NCI-H226 (cell line): ENCODE data around the gene NFX1.
"Not testable (repeated sequence)": the region's sequence is repeated elsewhere in the genome, so short reads cannot be mapped to it uniquely, and the experiment has no call there.

Experiments
- DNase-seq: peaks from one replicate; pipeline ENCODE4 v3.0.0-alpha.2; 2015

The NFX1 gene

DNA sequence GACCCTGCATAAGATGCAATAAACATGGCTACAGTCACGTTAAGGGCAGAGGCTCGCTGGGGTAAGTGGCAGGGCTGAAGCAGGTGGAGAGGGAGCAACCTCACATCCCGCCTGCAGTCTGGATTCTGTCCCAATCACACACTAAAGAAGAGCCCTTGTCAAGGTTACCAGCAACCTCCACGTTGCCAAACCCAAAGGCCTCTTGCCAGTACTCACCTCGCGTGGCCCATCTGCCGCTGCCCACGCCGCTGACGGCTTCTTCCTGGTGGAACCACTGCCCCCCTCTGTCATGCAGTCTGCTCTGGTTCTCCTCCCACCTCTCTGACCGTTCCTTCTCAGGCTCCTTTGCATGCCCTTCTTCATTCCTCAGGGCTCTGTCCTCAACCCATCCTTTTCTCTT, 103.3 kb downstream of the NFX1 start:
- DNase-seq: no peak

DNA sequence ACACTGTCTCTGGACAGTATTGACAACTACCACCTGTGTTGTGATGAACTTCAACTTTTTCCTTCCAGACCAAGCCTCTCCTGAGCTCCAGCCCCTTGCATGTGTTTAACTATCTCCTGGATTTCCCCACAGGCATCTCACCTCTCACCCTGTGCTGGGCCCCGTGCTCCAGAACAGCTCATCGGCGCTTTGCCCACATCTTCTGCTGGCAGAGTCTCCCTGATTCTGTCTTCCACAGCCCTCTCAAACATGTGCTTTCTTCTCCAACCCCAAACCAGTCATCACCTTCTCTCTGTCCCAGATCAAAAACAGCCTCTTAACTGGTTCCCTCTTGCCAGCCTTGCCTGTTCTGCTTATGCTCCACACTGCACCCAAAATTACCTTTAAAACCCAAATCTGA, 103.7 kb downstream of the NFX1 start:
- not testable (repeated sequence) for DNase-seq

- DNase-seq: not testable (repeated sequence)
These were observed 105.0 kb downstream of the NFX1 start for GRCh38 chr9:33395159-33395879.

DNA sequence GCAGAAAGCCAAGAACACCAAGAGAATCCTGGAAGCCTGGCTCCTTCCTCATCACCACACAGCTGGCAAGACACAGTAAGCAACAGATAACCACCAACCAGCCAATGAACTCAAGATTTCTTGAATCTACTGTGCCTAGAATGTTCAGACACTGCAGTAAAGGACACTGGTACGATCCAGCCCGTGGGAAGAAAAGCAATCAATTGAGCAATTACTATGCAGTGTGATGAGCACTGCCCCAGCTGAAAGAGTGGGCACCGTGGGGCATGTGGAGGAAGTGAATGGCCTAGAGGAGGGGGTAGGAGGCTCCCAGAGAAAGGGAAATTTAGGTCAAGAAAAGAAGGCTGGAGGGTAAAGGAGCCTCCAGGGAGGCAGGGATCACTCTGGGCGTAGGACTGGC, 107.5 kb downstream of the NFX1 start:
- not testable (repeated sequence) for DNase-seq

DNA sequence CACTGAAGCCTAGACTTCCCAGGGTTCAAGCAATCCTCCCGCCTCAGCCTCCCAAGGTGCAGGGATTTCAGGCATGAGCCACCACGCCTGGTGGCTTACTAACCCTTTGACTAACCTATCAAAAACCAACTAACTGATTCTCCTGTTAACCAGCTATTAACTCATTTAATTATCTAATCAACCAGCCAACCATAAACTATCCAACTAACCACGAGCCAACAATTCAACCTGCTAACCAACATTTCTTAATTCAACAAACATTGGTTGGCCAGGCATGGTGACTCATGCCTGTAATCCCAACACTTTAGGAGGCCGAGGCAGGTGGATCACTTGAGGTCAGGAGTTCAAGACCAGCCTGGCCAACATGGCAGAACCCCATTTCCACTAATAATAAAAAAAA, 108.7 kb downstream of the NFX1 start:
- DNase-seq: not testable (repeated sequence)

DNA sequence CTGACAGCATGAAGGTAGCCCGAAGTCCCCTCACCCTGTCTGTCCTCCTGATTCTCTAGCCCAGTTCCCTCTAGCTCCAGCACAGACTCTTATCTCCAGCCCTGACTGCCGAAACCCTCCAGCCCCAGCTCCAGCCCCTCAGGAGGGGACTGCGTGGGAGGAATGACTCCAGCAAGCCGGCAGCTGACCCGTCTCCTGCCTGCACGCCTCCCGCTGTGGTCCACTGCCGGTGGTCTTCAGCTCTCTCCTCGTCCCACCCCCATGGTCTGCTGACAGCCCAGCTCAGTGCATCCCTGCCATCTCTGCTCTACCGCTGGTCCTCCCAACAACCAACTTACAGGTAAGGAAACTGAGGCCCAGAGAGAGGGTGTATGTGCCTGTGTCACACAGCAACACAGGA, 111.5 kb downstream of the NFX1 start:
- not testable (repeated sequence) for DNase-seq

DNA sequence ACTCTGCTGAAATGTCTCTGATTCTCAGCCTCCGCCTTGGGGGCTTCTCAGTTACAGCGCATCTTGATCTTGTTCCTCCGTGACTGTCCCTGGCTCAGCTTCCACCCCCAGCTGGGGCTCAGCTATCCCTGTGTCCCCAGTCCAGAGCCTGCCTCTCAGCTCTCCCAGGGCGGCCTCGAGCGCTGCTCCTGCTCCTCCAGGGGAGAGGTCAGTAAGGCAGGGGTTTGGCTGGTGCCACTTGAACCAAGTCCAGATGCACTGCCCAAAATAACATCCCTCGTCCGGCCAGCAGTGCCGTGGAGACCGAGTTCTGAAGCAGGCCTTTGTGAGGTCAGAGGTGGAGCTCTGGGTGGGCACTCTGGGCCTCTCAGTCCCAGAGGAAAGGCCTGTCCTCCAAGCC, 112.1 kb downstream of the NFX1 start, which contains the start of gene AQP7:
TSS of gene AQP7 (minus strand) at position 198 of the 400 bp plus-strand sequence. CDS start 1,306 bp downstream, outside the sequence.
- not testable (repeated sequence) for DNase-seq

DNA sequence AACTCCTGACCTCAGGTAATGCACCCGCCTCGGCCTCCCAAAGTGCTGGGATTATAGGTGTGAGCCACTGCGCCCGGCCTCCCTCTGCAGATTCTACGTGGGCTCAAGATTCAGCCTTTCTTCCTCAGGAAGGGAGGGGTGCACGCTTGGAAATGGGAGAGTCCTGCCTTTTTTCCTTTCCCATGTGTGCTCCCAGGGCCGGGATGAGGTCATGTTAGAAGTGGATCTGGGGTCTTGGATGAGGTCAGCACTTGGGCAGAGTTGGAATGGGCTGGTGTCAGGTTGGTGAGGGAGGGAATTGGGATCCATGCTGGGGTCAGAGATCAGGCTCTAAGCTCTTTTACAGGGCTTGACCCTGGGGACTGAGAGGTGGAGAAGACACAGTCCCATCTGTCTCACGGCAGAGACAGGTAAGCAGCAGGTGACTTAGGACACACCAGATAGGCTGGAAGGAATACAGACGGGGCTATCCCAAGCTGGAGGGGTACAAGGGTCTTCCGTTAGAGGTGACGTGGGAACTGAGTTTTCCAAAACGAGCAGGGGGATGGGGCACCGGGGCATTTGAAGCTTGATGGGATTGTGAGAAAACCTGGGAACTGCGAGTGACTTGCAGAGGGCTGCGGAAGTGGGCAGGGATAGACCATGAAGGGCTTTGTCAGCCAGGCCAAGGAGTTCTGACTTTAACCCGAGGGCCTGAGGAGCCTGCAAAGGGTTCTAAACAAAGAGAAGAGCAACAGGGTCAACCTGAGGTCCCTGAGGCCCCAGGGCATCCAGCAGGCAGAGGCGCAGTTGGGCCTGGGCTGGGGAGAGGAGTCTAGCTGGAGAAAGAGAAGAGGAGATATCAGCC, 113.8 kb downstream of the NFX1 start:
- DNase-seq: no peak

- DNase-seq: no peak
These were observed 114.6 kb downstream of the NFX1 start for GRCh38 chr9:33404788-33405362.

- DNase-seq: no peak
These were observed 116.7 kb downstream of the NFX1 start for GRCh38 chr9:33407061-33407460.

DNA sequence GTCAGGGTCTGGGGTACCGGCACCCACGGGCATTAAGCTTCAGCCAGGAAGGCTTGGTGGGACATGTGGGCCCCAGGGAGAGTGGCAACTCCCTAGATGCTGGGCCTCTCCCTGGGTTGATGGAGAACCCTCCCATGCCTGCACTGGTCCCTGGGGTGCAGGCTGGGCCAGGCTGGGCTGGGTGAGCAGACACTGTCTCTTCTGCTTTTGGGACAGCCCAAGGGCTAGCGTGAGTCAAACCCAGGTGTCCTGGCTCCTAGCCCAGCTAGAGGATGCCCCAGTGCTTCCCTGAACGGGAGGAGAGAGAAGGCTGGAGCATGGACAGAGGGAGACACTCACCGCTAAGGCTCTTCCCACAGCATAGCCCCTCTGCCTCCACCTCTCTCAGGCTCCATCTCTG, 117.8 kb downstream of the NFX1 start:
- DNase-seq: no peak

DNA sequence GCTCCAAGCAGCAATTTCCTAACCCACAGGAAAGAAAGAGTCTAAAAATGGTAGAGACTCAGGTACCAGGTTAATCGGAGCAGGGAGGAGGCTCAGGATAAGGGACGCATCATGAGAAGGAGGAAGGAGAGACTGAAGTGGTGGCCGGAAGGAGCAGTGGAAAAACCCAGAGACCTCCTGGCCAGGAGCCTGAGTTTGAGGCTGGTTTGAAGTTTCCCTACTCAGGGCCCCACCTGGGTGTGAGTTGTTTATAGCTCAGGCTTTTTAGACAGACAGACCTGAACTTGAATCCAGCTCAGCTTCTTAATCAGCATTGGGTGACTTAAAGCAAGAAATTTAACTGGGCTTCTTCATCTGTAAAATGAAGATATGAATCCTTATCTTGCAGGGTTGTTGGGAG, 124.0 kb downstream of the NFX1 start:
- no peak for DNase-seq

- DNase-seq: no peak
These were observed 124.7 kb downstream of the NFX1 start for GRCh38 chr9:33414889-33415500.

DNA sequence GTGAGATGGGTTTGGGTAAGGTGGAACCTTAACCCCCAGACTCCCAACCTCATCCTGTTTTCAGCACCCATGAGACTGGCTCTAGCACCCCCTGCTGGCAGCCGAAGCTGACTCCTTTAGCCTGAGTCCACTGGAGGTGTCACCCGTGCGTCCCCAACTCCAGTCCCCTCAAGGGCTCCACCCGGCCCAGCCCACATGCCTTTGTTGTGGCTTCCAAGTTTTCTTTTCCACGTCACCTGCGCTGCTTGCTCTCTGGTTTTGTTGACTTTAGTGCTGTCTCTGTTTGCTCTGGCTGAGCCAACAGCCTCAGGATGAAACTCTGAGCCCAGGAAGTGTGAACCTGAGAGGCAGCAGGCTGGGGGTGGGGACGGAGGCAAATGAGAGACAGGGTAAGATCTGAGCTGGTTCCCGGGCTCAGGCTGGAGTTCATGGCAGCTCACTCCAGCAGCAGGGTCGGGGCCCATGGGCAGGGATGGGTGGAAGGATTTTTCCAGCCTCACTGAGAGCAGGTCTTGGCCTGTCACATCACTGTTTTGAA, 125.3 kb downstream of the NFX1 start:
- no peak for DNase-seq

GRCh38 chr9:33416996-33417395, 126.7 kb downstream of the NFX1 start:
- DNase-seq: no peak

GRCh38 chr9:33418090-33418489, 127.8 kb downstream of the NFX1 start:
- no peak for DNase-seq

DNA sequence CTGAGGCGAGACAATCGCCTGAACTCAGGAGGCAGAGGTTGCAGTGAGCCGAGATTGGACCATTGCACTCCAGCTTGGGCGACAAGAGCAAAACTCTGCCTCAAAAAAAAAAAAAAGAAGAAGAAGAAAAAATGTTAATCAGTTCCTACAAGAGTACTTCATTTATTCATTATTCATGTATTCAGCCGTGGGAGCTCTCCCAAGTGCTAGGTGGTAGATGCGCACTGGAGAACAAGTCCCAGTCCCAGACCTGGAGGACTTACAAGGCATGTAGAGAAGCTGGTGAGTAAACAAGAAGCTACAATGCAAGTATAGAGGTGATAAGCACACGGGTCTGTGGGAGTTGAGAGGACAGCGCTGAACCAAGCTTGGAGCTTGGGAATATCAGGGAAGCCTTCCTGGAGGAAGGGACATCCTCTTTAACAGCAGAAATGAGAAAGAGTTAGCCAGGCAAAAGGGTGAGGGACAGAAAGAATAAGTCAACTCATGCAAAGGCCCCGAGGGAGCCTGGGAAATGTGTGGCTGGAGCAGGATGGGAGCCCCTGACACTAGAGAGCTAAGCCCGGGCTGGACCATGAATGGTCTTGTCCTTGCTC, 129.5 kb downstream of the NFX1 start:
- DNase-seq: no peak
